ENCODE measurements around the gene ERCC1. TPM values are rescaled to one million over a fixed set of nuclear protein-coding genes. Genes with fewer than 3 reads are reported as not detected.
"Not testable (repeated sequence)": the region's sequence is repeated elsewhere in the genome, so short reads cannot be mapped to it uniquely, and the experiment has no call there.

Gene ERCC1
- total RNA-seq, 2 experiments from 2014 or later, result 63.1 to 63.3 TPM

DNA sequence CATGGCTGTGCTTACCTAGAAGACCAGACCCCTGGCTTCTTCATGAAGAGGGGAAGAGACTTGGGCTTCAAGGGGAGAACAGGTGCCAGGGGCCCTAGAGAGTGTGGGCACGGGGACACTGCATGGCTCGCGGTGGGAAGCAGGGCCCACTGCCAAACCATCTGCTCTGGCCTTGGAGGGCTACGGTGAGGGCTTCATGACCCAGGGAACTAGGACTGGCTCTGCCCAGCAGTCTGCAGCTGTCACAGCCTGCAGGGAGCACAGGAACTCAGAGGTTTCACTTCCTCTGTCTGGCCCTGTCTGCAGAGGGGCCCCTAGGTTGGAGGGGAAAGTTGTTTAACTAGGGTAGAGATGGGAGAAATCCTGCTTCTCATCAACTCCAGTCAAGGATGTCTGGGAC is 4.3 kb downstream of the ERCC1 start:
- DNase-seq (peak; percentile 51), ATAC-seq (ENCODE audit: low read depth) (peak; percentile 59)
- peaks cover 20% of the 10 kb centered on the region for H3K36me3 Mint-ChIP-seq
- peak overlapping the region; percentile 92 for H3K27ac Mint-ChIP-seq
- H3K27me3 Mint-ChIP-seq, result no peaks in the 10 kb centered on the region
- peak overlapping the region; percentile 76 for H3K4me3 Mint-ChIP-seq
- peaks cover 46% of the 10 kb centered on the region for H3K4me1 Mint-ChIP-seq
- H3K9me3 Mint-ChIP-seq, result no peaks in the 10 kb centered on the region
- POLR2A ChIA-PET, result interaction anchor here (1.0 to 1.6 kb wide), 4 partner anchors 9 to 48 kb away, joined by 3 to 5 read pairs (median 4); partner anchors contain the start of gene FOSB

DNA sequence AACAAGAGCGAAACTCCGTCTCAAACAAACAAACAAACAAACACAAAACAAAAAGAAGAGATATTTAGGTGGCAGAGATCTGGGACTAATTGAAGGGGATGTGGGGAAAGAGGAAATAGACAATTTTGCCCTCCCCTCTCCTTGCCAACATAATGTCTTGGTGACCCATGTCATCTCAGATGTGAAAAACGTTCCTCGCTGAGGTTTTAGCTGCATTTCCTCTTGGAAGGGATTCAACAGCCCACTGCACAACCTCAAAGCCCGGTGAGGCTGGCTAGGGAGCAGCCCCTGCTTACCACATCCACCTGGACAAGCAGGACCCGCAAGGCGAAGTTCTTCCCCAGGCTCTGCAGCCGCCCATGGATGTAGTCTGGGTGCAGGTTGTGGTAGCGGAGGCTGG is 4.9 kb downstream of the ERCC1 start:
- Mint-ChIP-seq H3K4me1 (peaks cover 42% of the 10 kb centered on the region), H3K27me3 (no peaks in the 10 kb centered on the region), H3K4me3 (peak overlapping the region; percentile 76), H3K36me3 (peaks cover 20% of the 10 kb centered on the region), H3K27ac (peak overlapping the region; percentile 92), H3K9me3 (no peaks in the 10 kb centered on the region)
- DNase-seq (no peak), ATAC-seq (ENCODE audit: low read depth) (no peak)
- POLR2A ChIA-PET, result interaction anchor here (1.0 to 1.6 kb wide), 4 partner anchors 9 to 49 kb away, joined by 3 to 5 read pairs (median 4); partner anchors contain the start of gene FOSB

DNA sequence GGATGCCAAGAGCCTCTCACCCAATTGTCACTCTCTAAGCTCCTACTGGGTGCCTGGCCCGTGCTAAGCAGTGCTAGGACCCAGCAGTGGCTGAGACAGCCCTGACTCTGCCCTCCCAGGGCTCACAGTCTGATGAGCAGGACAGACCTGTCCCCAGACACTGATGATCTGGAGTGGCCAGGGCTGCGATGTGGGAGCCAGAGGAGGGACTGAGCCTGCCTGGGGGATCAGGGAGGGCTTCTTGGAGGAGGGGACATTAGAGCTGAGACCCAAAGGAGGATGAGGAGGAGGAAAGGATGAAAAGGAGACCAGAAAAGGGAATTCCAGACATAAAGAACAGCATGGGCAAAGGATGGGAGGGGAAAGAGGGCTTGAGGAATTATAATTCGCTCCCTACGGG is 6.6 kb downstream of the ERCC1 start:
- ATAC-seq (ENCODE audit: low read depth) (no peak), DNase-seq (no peak)
- Mint-ChIP-seq H3K27ac (peak overlapping the region; percentile 72), H3K4me3 (no peak overlapping the region), H3K36me3 (peaks cover 21% of the 10 kb centered on the region), H3K4me1 (peaks cover 30% of the 10 kb centered on the region), H3K9me3 (no peaks in the 10 kb centered on the region), H3K27me3 (no peaks in the 10 kb centered on the region)
- POLR2A ChIA-PET, result interaction anchor here (1.5 kb wide), 1 partner anchor 10 kb away, joined by 3 read pairs; no protein-coding TSS in a partner anchor

DNA sequence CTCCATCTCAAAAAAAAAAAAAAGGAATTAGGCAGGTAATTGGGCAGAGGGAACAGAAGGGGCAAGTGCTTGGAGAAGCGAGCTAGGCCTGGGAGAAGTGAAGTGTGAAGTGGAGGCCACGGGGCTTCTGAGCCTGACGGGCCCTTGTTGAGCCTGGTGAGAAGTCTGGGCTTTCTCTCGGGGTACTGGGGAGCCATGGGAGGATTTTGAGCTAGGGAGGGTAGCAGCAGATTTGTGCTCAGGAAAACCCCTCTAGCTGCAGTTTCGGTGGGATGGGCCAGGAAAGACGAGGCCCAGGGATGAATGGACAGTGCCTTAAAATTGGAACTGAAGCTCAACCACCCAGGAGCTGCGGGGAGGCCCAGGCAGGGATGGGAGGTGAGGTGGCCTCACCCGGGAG is 9.2 kb downstream of the ERCC1 start:
- DNase-seq, result no peak
- Mint-ChIP-seq H3K27me3 (no peaks in the 10 kb centered on the region), H3K4me1 (peaks cover 14% of the 10 kb centered on the region), H3K27ac (peak overlapping the region; percentile 2), H3K36me3 (peaks cover 22% of the 10 kb centered on the region), H3K4me3 (no peak overlapping the region), H3K9me3 (no peaks in the 10 kb centered on the region)
- POLR2A ChIA-PET, result interaction anchor here (0.7 to 1.1 kb wide), 2 partner anchors 45 to 55 kb away, joined by 3 to 4 read pairs; no protein-coding TSS in a partner anchor
- ATAC-seq (ENCODE audit: low read depth), result no peak

DNA sequence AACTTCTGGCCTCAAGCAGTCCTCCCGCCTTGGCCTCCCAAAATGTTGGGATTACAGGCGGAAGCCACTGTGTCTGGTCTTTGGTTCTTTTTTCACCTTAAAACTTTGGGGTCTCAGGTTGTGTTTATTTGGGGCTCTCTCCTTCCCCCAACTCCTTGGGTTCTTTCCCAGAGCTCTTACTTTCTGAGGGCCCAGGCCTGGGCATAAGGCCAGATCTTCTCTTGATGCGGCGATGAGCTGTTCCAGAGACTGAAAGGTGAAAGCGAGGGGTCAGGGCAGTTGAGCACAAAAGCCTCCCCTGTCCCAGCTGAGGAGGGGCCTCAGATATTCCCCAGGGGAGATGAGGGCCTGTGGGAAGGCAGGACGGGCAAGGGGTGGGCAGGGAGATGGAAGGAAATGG is 10.2 kb downstream of the ERCC1 start:
- Mint-ChIP-seq H3K27me3 (no peaks in the 10 kb centered on the region), H3K4me1 (peaks cover 4% of the 10 kb centered on the region), H3K4me3 (no peak overlapping the region), H3K36me3 (peaks cover 19% of the 10 kb centered on the region), H3K27ac (no peak overlapping the region), H3K9me3 (no peaks in the 10 kb centered on the region)
- DNase-seq, result no peak
- ATAC-seq (ENCODE audit: low read depth), result no peak
- POLR2A ChIA-PET, result interaction anchor here (0.5 kb wide), 1 partner anchor 126 kb away, joined by 4 read pairs; no protein-coding TSS in a partner anchor

DNA sequence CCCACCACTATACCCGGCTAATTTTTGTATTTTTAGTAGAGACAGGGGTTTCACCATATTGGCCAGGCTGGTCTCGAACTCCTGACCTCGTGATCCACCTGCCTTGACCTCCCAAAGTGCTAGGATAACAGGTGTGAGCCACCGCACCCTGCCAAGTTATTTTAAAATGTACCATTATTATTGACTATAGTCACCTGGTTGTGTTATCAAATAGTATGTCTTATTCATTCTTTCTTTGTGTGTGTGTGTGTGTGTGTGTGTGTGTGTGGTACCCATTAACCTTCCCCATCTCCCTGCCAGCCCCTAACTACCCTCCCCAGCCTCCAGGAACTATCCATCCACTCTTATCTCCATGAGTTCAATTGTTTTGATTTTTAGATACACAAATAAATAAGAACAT is 13.4 kb downstream of the ERCC1 start:
- DNase-seq; H3K4me3 Mint-ChIP-seq; ATAC-seq (ENCODE audit: low read depth); H3K9me3 Mint-ChIP-seq; H3K36me3 Mint-ChIP-seq; H3K27ac Mint-ChIP-seq; H3K27me3 Mint-ChIP-seq: not testable (repeated sequence)
- POLR2A ChIA-PET, result interaction anchor here (1.1 kb wide), 1 partner anchor 13 kb away, joined by 5 read pairs; the partner anchor contains the start of gene ERCC1
- peaks cover 11% of the 10 kb centered on the region for H3K4me1 Mint-ChIP-seq

DNA sequence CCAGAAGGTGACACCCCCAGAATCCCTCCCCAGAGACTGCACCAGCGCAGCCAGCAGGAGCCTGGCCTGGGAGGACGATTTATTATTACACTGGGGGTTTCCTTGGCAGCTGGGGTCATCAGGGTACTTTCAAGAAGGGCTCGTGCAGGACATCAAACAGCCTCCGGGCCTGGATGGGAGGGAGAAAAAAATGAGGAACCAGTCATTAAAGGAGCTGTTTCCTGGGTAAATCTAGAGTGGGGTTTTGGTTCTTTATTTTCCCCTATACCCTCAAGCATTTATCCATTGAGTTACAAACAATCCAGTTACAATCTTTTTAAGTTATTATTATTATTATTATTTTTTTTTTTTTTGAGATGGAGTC is 14.2 kb downstream of the ERCC1 start:
- Mint-ChIP-seq H3K36me3 (peaks cover 7% of the 10 kb centered on the region), H3K27ac (no peak overlapping the region), H3K4me3 (no peak overlapping the region), H3K4me1 (peaks cover 16% of the 10 kb centered on the region), H3K9me3 (no peaks in the 10 kb centered on the region), H3K27me3 (no peaks in the 10 kb centered on the region)
- DNase-seq (no peak), ATAC-seq (ENCODE audit: low read depth) (no peak)
- POLR2A ChIA-PET, result interaction anchor here (0.7 to 1.1 kb wide), 3 partner anchors 10 to 322 kb away, joined by 3 to 5 read pairs (median 4); partner anchors contain the start of gene ERCC1

DNA sequence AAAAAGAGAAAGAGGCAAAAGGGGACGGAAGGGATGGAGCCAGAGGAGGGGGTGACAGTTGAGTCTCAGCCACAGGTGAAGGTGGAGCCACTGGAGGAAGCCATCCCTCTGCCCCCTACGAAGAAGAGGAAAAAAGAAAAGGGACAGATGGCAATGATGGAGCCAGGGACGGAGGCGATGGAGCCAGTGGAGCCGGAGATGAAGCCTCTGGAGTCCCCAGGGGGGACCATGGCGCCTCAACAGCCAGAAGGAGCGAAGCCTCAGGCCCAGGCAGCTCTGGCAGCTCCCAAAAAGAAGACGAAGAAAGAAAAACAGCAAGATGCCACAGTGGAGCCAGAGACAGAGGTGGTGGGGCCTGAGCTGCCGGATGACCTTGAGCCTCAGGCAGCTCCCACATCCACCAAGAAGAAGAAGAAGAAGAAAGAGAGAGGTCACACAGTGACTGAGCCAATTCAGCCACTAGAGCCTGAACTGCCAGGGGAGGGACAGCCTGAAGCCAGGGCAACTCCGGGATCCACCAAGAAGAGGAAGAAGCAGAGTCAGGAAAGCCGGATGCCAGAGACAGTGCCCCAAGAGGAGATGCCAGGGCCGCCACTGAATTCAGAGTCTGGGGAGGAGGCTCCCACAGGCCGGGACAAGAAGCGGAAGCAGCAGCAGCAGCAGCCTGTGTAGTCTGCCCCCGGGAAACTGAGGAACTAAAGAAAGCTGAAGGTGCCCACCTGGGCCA is 14.7 kb downstream of the ERCC1 start:
- peaks cover 20% of the 10 kb centered on the region for H3K4me1 Mint-ChIP-seq
- peak overlapping the region; percentile 7 for H3K27ac Mint-ChIP-seq
- no peak for DNase-seq
- no peaks in the 10 kb centered on the region for H3K9me3 Mint-ChIP-seq
- ATAC-seq (ENCODE audit: low read depth), result no peak
- H3K27me3 Mint-ChIP-seq, result peaks cover 5% of the 10 kb centered on the region
- no peak overlapping the region for H3K4me3 Mint-ChIP-seq
- POLR2A ChIA-PET, result interaction anchor here (0.7 to 1.2 kb wide), 3 partner anchors 10 to 323 kb away, joined by 3 to 4 read pairs (median 3); no protein-coding TSS in a partner anchor
- peaks cover 8% of the 10 kb centered on the region for H3K36me3 Mint-ChIP-seq

DNA sequence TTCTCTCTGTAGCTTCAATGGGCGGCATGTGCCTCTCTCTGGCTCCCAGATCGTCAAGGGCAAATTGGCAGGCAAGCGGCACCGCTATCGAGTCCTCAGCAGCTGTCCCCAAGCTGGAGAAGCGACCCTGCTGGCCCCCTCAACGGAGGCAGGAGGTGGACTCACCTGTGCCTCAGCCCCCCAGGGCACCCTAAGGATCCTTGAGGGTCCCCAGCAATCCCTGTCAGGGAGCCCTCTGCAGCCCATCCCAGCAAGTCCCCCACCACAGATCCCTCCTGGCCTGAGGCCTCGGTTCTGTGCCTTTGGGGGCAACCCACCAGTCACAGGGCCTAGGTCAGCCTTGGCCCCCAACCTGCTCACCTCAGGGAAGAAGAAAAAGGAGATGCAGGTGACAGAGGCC is 15.6 kb downstream of the ERCC1 start:
- H3K4me1 Mint-ChIP-seq, result peaks cover 25% of the 10 kb centered on the region
- peak overlapping the region; percentile 19 for H3K27ac Mint-ChIP-seq
- ATAC-seq (ENCODE audit: low read depth), result no peak

DNA sequence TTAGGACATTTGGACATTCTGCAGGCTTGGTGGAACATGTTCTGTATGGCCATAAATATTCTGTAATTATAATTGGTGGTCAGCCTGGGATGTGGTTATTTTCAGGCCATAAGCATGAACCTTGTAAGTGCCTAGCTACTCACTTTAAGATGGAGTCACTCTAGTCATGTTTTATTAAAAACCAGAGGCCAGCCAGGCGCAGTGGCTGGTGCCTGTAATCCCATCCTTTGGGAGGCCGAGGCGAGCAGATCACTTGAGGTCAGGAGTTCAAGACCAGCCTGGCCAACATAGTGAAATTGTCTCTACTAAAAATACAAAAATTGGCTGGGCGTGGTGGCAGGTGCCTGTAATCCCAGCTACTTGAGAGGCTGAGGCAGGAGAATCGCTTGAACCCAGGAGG is 16.1 kb downstream of the ERCC1 start:
- POLR2A ChIA-PET, result interaction anchor here (0.6 to 1.2 kb wide), 4 partner anchors 9 to 1452 kb away, joined by 3 read pairs; no protein-coding TSS in a partner anchor
- not testable (repeated sequence) for DNase-seq; ATAC-seq (ENCODE audit: low read depth); H3K36me3 Mint-ChIP-seq; H3K27ac Mint-ChIP-seq; H3K9me3 Mint-ChIP-seq
- Mint-ChIP-seq H3K4me3 (peak overlapping the region; percentile 96), H3K27me3 (peaks cover 19% of the 10 kb centered on the region), H3K4me1 (peaks cover 25% of the 10 kb centered on the region)

More for the DNA sequence above, 15.6 kb downstream of the ERCC1 start:
- Mint-ChIP-seq H3K27me3 (peaks cover 14% of the 10 kb centered on the region), H3K4me3 (peak overlapping the region; percentile 35), H3K9me3 (no peaks in the 10 kb centered on the region), H3K36me3 (peaks cover 9% of the 10 kb centered on the region)
- POLR2A ChIA-PET, result interaction anchor here (0.8 to 1.2 kb wide), 3 partner anchors 8 to 12 kb away, joined by 3 read pairs; no protein-coding TSS in a partner anchor
- no peak for DNase-seq

DNA sequence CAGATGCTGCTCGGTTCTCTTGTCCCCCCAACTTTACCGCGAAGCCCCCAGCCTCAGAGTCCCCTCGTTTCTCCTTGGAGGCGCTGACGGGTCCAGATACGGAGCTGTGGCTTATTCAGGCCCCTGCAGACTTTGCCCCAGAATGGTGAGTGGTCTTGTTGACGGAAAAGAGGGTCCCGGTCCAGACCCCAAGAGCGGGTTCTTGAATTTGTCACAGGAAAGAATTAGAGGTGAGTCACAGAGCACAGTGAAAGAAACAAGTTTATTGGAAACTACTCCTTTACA is 16.7 kb downstream of the ERCC1 start:
- H3K4me1 Mint-ChIP-seq, result peaks cover 25% of the 10 kb centered on the region
- POLR2A ChIA-PET, result interaction anchor here (1.1 kb wide), 1 partner anchor 9 kb away, joined by 3 read pairs; no protein-coding TSS in a partner anchor

DNA sequence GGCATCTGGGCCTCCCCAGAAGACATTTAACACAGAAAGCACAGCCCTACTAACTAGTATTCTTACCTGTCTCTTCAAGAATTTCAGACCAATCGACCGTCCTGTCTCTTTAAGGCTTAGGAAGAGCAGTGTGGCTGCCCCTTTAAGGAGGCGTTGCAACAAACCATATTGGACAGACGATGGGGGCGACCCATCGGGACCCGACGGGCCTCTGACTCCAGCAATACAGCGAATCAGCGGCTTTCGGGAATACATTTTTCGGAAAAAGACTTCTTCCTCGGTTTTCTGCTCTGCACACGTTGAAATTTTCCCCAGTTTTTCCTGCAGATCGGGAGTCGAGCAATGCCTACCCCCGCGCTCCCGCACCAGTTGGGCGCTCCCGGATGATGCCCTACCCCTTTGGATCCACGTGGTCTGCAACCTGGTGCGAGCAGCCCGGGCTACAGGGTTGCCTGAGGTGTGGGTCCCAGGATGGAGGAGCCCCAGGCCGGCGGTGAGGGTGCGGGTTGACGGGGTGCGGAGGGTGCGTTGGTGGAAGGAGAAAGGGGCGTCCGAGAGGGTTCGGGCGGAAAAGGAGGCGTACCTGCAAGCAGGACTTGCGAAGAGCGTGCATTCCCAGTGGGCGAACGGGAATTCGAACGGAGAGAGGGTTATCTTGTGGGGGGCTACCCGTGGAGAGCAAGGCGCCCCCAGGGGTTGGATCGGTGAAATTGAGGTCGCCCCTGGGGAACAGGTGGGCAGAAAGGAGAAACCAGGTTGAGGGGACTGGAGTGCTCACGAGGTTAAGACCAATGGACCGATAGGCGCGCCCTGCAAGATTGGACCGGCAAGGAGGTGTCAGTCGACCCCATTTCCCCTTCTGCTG is 17.3 kb downstream of the ERCC1 start, which contains the start of gene POLR1G:
TSS of gene POLR1G (plus strand) at position 419 of the 865 bp plus-strand sequence. CDS start at position 472, 53 bp downstream.
- Mint-ChIP-seq H3K4me1 (peaks cover 25% of the 10 kb centered on the region), H3K4me3 (peak within 1 kb of the TSS; percentile 96), H3K27me3 (peaks cover 27% of the 10 kb centered on the region), H3K27ac (peak within 1 kb of the TSS; percentile 91), H3K36me3 (peaks cover 5% of the 10 kb centered on the region), H3K9me3 (no peaks in the 10 kb centered on the region)
- POLR2A ChIA-PET, result interaction anchor here (0.9 to 1.0 kb wide), 3 partner anchors 33 to 92 kb away, joined by 3 to 4 read pairs (median 3); partner anchors contain the start of genes ERCC2 and PPM1N
- ATAC-seq (ENCODE audit: low read depth), result peak; percentile 73
- DNase-seq, result peak; percentile 84

More for the DNA sequence above, 16.7 kb downstream of the ERCC1 start:
- H3K9me3 Mint-ChIP-seq, result no peaks in the 10 kb centered on the region
- H3K27ac Mint-ChIP-seq, result peak overlapping the region; percentile 91
- DNase-seq (no peak), ATAC-seq (ENCODE audit: low read depth) (no peak)
- peak overlapping the region; percentile 96 for H3K4me3 Mint-ChIP-seq
- peaks cover 5% of the 10 kb centered on the region for H3K36me3 Mint-ChIP-seq
- H3K27me3 Mint-ChIP-seq, result peaks cover 21% of the 10 kb centered on the region

Measured in activated naive CD8-positive, alpha-beta T cell treated with anti-CD3 and anti-CD28 coated beads, Interleukin-2, amount 10 ng/mL, durations not matched to agents 7 days and 5 days (primary cell).